Transverse colon (tissue), 4 donors: Measurements from ENCODE around the gene OBSL1. TPM values are rescaled to one million over a fixed set of nuclear protein-coding genes. Genes with fewer than 3 reads are reported as not detected.

Source experiments
- DNase-seq: peaks from one replicate; pipeline ENCODE4 v3.0.0-alpha.2; 2019
- H3K27ac ChIP-seq, 4 donors: fragments of 200-600 bp; sonication (generic); 2 replicates each; pipeline ENCODE4 v1.5.1; 2016 to 2018; ENCODE audit warnings: inconsistent platforms in 4 of 4
- H3K27me3 ChIP-seq: fragments of 200-600 bp; sonication (generic); 2 replicates; pipeline ENCODE4 v1.5.1; 2017; ENCODE audit warnings: inconsistent platforms
- H3K36me3 ChIP-seq, 4 donors: fragments of 200-600 bp; sonication (generic); 2 replicates each; pipeline ENCODE4 v1.5.1; 2017 to 2019; ENCODE audit warnings: inconsistent platforms in 4 of 4
- H3K4me1 ChIP-seq, 4 donors: fragments of 200-600 bp; sonication (generic); 2 replicates each; pipeline ENCODE4 v1.5.1; 2017 to 2020; ENCODE audit warnings: inconsistent platforms in 4 of 4
- H3K4me3 ChIP-seq, 4 donors: fragments of 200-600 bp; sonication (generic); 1 replicate in 1 of 4; 2 replicates in 3 of 4; pipeline versions ENCODE4 v1.5.1 to v1.6.1; 2017 to 2019; ENCODE audit warnings: inconsistent platforms in 4 of 4
- H3K9me3 ChIP-seq, 2 donors: fragments of 200-600 bp; sonication (generic); 2 replicates each; pipeline ENCODE4 v1.5.1; 2017 to 2019; ENCODE audit warnings: inconsistent platforms in 2 of 2
- CTCF ChIP-seq, 5 experiments: fragments of 200-600 bp in 3 of 5; fragments of 450-650 bp in 2 of 5; sonication (generic) in 3 of 5; IDR thresholded peaks; 1 replicate in 2 of 5; 2 replicates in 3 of 5; pipeline ENCODE4 v1.5.1; 2016 to 2017; ENCODE audit warnings: antibody characterized with exemption in 5 of 5, inconsistent platforms in 3 of 5, mild to moderate bottlenecking in 2 of 5, moderate library complexity in 1 of 5
- EP300 ChIP-seq: sonication (generic); formaldehyde crosslinking; IDR thresholded peaks from one replicate; pipeline ENCODE4 v1.6.1; 2017; ENCODE audit warnings: antibody characterized with exemption, low read depth
- POLR2A ChIP-seq: fragments of 450-650 bp; IDR thresholded peaks from one replicate; pipeline ENCODE4 v1.6.1; 2016; ENCODE audit warnings: antibody characterized with exemption, mild to moderate bottlenecking, moderate library complexity
- POLR2AphosphoS5 ChIP-seq, 3 donors: sonication (generic); formaldehyde crosslinking; IDR thresholded peaks; one replicate each; pipeline ENCODE4 v1.6.1; 2016; ENCODE audit warnings: antibody characterized with exemption in 3 of 3
- WGBS, 2 donors: methylation state at CpG; one replicate each; pipeline ENCODE4 v1.1.5; 2018; ENCODE audit warnings: low coverage in 1 of 2; 5-methylcytosine and 5-hydroxymethylcytosine counted together
- in situ Hi-C, 4 donors: fragments of 200-750 bp; cut with MboI; loops; one replicate each; pipeline versions ENCODE4 v1.15.0 to v1.15.1; 2017; ENCODE audit warnings: low sequenced_read_pairs in 3 of 4, low pct_ligation_motif_present in 1 of 4, low pct_unique_long_range_greater_than_20kb in 1 of 4
- intact Hi-C: fragments of 100-400 bp; cut with DNase I; formaldehyde crosslinking; loops from one replicate; pipeline ENCODE4 v1.15.1; 2023; ENCODE audit warnings: low total_unique reads
- total RNA-seq, 4 donors: library from RNA; depleted of rRNA; stranded (reverse); fragments of >200 nt; gene quantifications; one replicate each; pipeline ENCODE4 v1.1.0, GENCODE V29; 2016

Gene OBSL1
- total RNA-seq, 4 donors from 2014 or later = 18.1 to 57.2 (median 19.0) TPM

- TF ChIP-seq POLR2A (no peak), POLR2AphosphoS5 (IDR thresholded peaks at IDR 0.05) (no peak), EP300 (no peak), CTCF (IDR thresholded peaks at IDR 0.05) (no peak)
- in situ Hi-C loops = loop anchor here in 2 of 4 donors (10.0 kb wide), 2 partner anchors 98 to 108 kb away; no protein-coding TSS in a partner anchor
- peaks cover 7% of the 10 kb centered on the region for H3K27me3 ChIP-seq
- no peaks in the 10 kb centered on the region for H3K9me3 ChIP-seq
- no peak overlapping the region for H3K27ac ChIP-seq
- H3K4me3 ChIP-seq = no peak overlapping the region
- H3K36me3 ChIP-seq = peaks cover 0 to 4% (median 0%) of the 10 kb centered on the region in 4 donors
- H3K4me1 ChIP-seq = peaks cover 0 to 1% (median under 1%) of the 10 kb centered on the region in 4 donors
- 84% methylated on average over 16 of the region's 16 CpGs; no CpG with 5 or more reads in 1 of the 2 donors for WGBS, 2 donors
- no peak for DNase-seq
- intact Hi-C loops = no loop called here
Measured at GRCh38 chr2:219536425-219536824, 34.9 kb downstream of the OBSL1 start.

GRCh38 chr2:219533930-219534661 is 37.2 kb downstream of the OBSL1 start:
- no peaks in the 10 kb centered on the region for H3K36me3 ChIP-seq
- TF ChIP-seq POLR2AphosphoS5 (IDR thresholded peaks at IDR 0.05) = no peak
- no peak for TF ChIP-seq POLR2A
- TF ChIP-seq EP300 = no peak
- H3K27me3 ChIP-seq = peaks cover 25% of the 10 kb centered on the region
- WGBS, 2 donors = 53 to 67% methylated on average over 3 to 6 of the region's 6 CpGs
- no peak for DNase-seq
- intact Hi-C loops (loop anchor here (5.0 kb wide), 1 partner anchor 57 kb away; no protein-coding TSS in a partner anchor), in situ Hi-C loops (loop anchor here in 2 of 4 donors (10.0 kb wide), 2 partner anchors 101 to 111 kb away; no protein-coding TSS in a partner anchor)
- no peak overlapping the region for H3K4me3 ChIP-seq
- H3K9me3 ChIP-seq = no peaks in the 10 kb centered on the region
- peaks cover 0 to 5% (median 0%) of the 10 kb centered on the region in 4 donors for H3K4me1 ChIP-seq
- no peak overlapping the region for H3K27ac ChIP-seq

GRCh38 chr2:219532378-219532649 is 39.0 kb downstream of the OBSL1 start:
- Histone ChIP-seq H3K27ac (no peak overlapping the region), H3K36me3 (no peaks in the 10 kb centered on the region), H3K9me3 (no peaks in the 10 kb centered on the region), H3K27me3 (peaks cover 42% of the 10 kb centered on the region), H3K4me3 (no peak overlapping the region), H3K4me1 (peaks cover 0 to 5% (median 0%) of the 10 kb centered on the region in 4 donors)
- intact Hi-C loops = loop anchor here (5.0 kb wide), 1 partner anchor 55 kb away; no protein-coding TSS in a partner anchor
- TF ChIP-seq EP300 (no peak), CTCF (IDR thresholded peaks at IDR 0.05) (no peak), POLR2A (no peak), POLR2AphosphoS5 (IDR thresholded peaks at IDR 0.05) (no peak)
- in situ Hi-C loops = loop anchor here in 2 of 4 donors (10.0 kb wide), 2 partner anchors 102 to 112 kb away; no protein-coding TSS in a partner anchor
- no peak for DNase-seq
- 77% methylated on average over 8 of the region's 8 CpGs; no CpG with 5 or more reads in 1 of the 2 donors for WGBS, 2 donors

GRCh38 chr2:219531639-219532377 is 39.5 kb downstream of the OBSL1 start:
- in situ Hi-C loops (loop anchor here in 2 of 4 donors (10.0 kb wide), 2 partner anchors 103 to 113 kb away; no protein-coding TSS in a partner anchor), intact Hi-C loops (loop anchor here (2.0 to 5.0 kb wide), 2 partner anchors 55 to 131 kb away; no protein-coding TSS in a partner anchor)
- Histone ChIP-seq H3K4me1 (peaks cover 0 to 5% (median 0%) of the 10 kb centered on the region in 4 donors), H3K9me3 (no peaks in the 10 kb centered on the region), H3K27ac (no peak overlapping the region), H3K27me3 (peaks cover 48% of the 10 kb centered on the region), H3K4me3 (no peak overlapping the region), H3K36me3 (no peaks in the 10 kb centered on the region)
- TF ChIP-seq POLR2A (no peak), EP300 (no peak), POLR2AphosphoS5 (IDR thresholded peaks at IDR 0.05) (no peak), CTCF (IDR thresholded peaks at IDR 0.05) (no peak)
- 48 to 90% methylated on average over 2 to 16 of the region's 20 CpGs for WGBS, 2 donors
- no peak for DNase-seq
